Measurements from ENCODE around the gene RPL36. TPM values are rescaled to one million over a fixed set of nuclear protein-coding genes. Genes with fewer than 3 reads are reported as not detected.
A peak's percentile ranks its signal among the peaks of the same experiment; 100 is the strongest.

Gene RPL36
- total RNA-seq, 1 experiment from 2014 or later = 1,504 TPM

- Histone ChIP-seq H2AFZ (ENCODE audit: low read depth, low read length, poor library complexity, severe bottlenecking) (no peak overlapping the region), H3K9me3 (ENCODE audit: control insufficient read depth in 1 of 2, insufficient read depth in 1 of 2, low read depth in 1 of 2, low read length in 2 of 2) (no peaks in the 10 kb centered on the region), H3K9me2 (ENCODE audit: insufficient read depth) (no peaks in the 10 kb centered on the region), H3K27me3 (ENCODE audit: insufficient read depth, low read length) (no peaks in the 10 kb centered on the region), H3K36me3 (ENCODE audit: control insufficient read depth in 1 of 2, insufficient read depth in 2 of 2, low read length in 2 of 2) (peaks cover 15 to 47% of the 10 kb centered on the region in 2 experiments; a peak in 3 of 4 replicates), H3K9ac (ENCODE audit: low read length) (no peak overlapping the region), H3K4me3 (replicated peaks in 1 of 2; ENCODE audit: low read depth in 1 of 2, low read length in 2 of 2) (no peak overlapping the region), H3K4me2 (ENCODE audit: low read length) (no peak overlapping the region), H4K20me1 (ENCODE audit: insufficient read depth) (no peaks in the 10 kb centered on the region), H3K79me2 (ENCODE audit: insufficient read depth, low read length) (peaks cover 30% of the 10 kb centered on the region), H3K27ac (ENCODE audit: low read depth, low read length) (peak overlapping the region; percentile 20; the same call in 1 of the 2 replicates), H3K4me1 (ENCODE audit: control insufficient read depth in 1 of 2, insufficient read depth in 2 of 2, low read length in 2 of 2) (no peaks in the 10 kb centered on the region; a peak in 1 of 4 replicates)
- ATAC-seq (no peak), DNase-seq (ENCODE audit: low read depth, low spot score) (no peak)
- TF ChIP-seq MAX (IDR thresholded peaks at IDR 0.05) = no peak
- TF ChIP-seq EZH2 (IDR thresholded peaks at IDR 0.05) = no peak
- TF ChIP-seq EGR1 (IDR thresholded peaks at IDR 0.05; ENCODE audit: low read depth) = no peak
- no peak for TF ChIP-seq FOSL1 (IDR thresholded peaks at IDR 0.05; ENCODE audit: low read depth)
- no peak for TF ChIP-seq ZFX (IDR thresholded peaks at IDR 0.05)
- no peak for TF ChIP-seq ZNF274 (IDR thresholded peaks at IDR 0.05; ENCODE audit: low read depth, low read length)
- no peak for TF ChIP-seq CTCF (IDR thresholded peaks at IDR 0.05 in 2 of 3, conservative IDR thresholded peaks at IDR 0.05 in 1 of 3; ENCODE audit: borderline replicate concordance in 1 of 3, insufficient read depth in 1 of 3, low read depth in 2 of 3, low read length in 2 of 3)
- no peak for TF ChIP-seq POLR2A (IDR thresholded peaks at IDR 0.05; ENCODE audit: borderline replicate concordance, extremely low read depth, insufficient read depth, insufficient read length)
- no peak for TF ChIP-seq CBX3 (IDR thresholded peaks at IDR 0.05; ENCODE audit: low read depth)
- TF ChIP-seq YY1 (IDR thresholded peaks at IDR 0.05; ENCODE audit: extremely low read depth, insufficient replicate concordance, low read depth, low read length) = no peak
- TF ChIP-seq ELF1 (IDR thresholded peaks at IDR 0.05; ENCODE audit: borderline replicate concordance, low read depth) = no peak
- TF ChIP-seq ATF3 (IDR thresholded peaks at IDR 0.05) = no peak
- TF ChIP-seq JUND (IDR thresholded peaks at IDR 0.05) = no peak
- no peak for TF ChIP-seq ZBTB33 (IDR thresholded peaks at IDR 0.05; ENCODE audit: extremely low read depth, insufficient replicate concordance, low read length)
- TF ChIP-seq SP1 (IDR thresholded peaks at IDR 0.05; ENCODE audit: low read depth) = no peak
- TF ChIP-seq RAD21 (IDR thresholded peaks at IDR 0.05; ENCODE audit: low read depth) = no peak
- no peak for TF ChIP-seq EZH2phosphoT487 (IDR thresholded peaks at IDR 0.05; ENCODE audit: borderline replicate concordance)
- intact Hi-C loops (cut with micrococcal nuclease) = no loop called here
- ChIA-PET RAD21 (ENCODE audit: low non-redundant PET in 1 of 2, low total read pairs in 2 of 2, uncharacterized antibody in 2 of 2, unreplicated experiment in 2 of 2) (no interaction called here), CTCF (interaction anchor here (2.2 kb wide), 1 partner anchor 9 kb away, joined by 8 read pairs; no protein-coding TSS in a partner anchor), POLR2A (no interaction called here)
- no TSS peak for BruUV-seq (replicated peaks)
Observed at GRCh38 chr19:5698635-5699422, 8.7 kb downstream of the RPL36 start.

Data from HCT116 (cell line).